Measurements from ENCODE around the gene MDN1. TPM values are rescaled to one million over a fixed set of nuclear protein-coding genes. Genes with fewer than 3 reads are reported as not detected.

MDN1 gene
- total and polyA plus RNA-seq, 2 of the 13 experiments (the other 11 are each of a cell fraction or from before 2014, with no cell fraction given), result 18.8 to 52.9 TPM

- DNase-seq (ENCODE audit: low spot score), result no peak
- ChIA-PET POLR2A (no interaction called here), CTCF (ENCODE audit: low intra/inter-chr PET ratio, low total read pairs) (no interaction called here)
- TF ChIP-seq PLSCR1 (CRISPR knock-in tag; IDR thresholded peaks at IDR 0.05; ENCODE audit: borderline replicate concordance) (no peak), AHDC1 (CRISPR knock-in tag; IDR thresholded peaks at IDR 0.05; ENCODE audit: borderline replicate concordance) (no peak), PAWR (CRISPR knock-in tag; IDR thresholded peaks at IDR 0.05; ENCODE audit: borderline replicate concordance) (no peak), POLR2AphosphoS2 (IDR thresholded peaks at IDR 0.05; ENCODE audit: low read depth, low read length) (no peak), ZSCAN31 (CRISPR knock-in tag; IDR thresholded peaks at IDR 0.05; ENCODE audit: low read depth) (no peak), ZNF354B (CRISPR knock-in tag; IDR thresholded peaks at IDR 0.05) (no peak), ZNF331 (CRISPR knock-in tag; IDR thresholded peaks at IDR 0.05) (no peak), ZNF264 (CRISPR knock-in tag; IDR thresholded peaks at IDR 0.05) (no peak), SALL1 (CRISPR knock-in tag; IDR thresholded peaks at IDR 0.05) (no peak), RARG (CRISPR knock-in tag; IDR thresholded peaks at IDR 0.05; ENCODE audit: low read depth) (no peak), STAG1 (CRISPR knock-in tag; IDR thresholded peaks at IDR 0.05) (no peak), PRDM15 (CRISPR knock-in tag; IDR thresholded peaks at IDR 0.05) (no peak), SNAPC2 (CRISPR knock-in tag; IDR thresholded peaks at IDR 0.05) (no peak), SIN3A (IDR thresholded peaks at IDR 0.05; ENCODE audit: borderline replicate concordance, low read depth, low read length) (no peak)
Measured at GRCh38 chr6:89695667-89696066, 123.9 kb downstream of the MDN1 start.

More at GRCh38 chr6:89695667-89696066, 123.9 kb downstream of the MDN1 start:
- Histone ChIP-seq H3K27me3 (ENCODE audit: control insufficient read depth in 1 of 2, insufficient read depth in 2 of 2, low read length in 2 of 2) (no peaks in the 10 kb centered on the region), H3K27ac (ENCODE audit: extremely low read length, insufficient read depth, low read length) (no peak overlapping the region), H3K4me1 (ENCODE audit: insufficient read depth, low read length) (no peaks in the 10 kb centered on the region), H3K4me2 (ENCODE audit: low read depth, low read length) (no peak overlapping the region), H3K36me3 (replicated peaks in 1 of 2; ENCODE audit: control insufficient read depth in 1 of 2, insufficient read depth in 2 of 2, low read length in 2 of 2) (peaks cover 30 to 80% of the 10 kb centered on the region in 2 experiments), H3K9me3 (ENCODE audit: low read length) (no peaks in the 10 kb centered on the region), H4K20me1 (ENCODE audit: insufficient read depth, low read length) (no peaks in the 10 kb centered on the region), H3K4me3 (replicated peaks in 1 of 3; ENCODE audit: insufficient read depth in 1 of 3, low read depth in 2 of 3, low read length in 3 of 3) (no peak overlapping the region), H2AFZ (ENCODE audit: low read length) (no peak overlapping the region), H3K9ac (ENCODE audit: insufficient read depth, low read depth, low read length) (no peak overlapping the region), H3K79me2 (ENCODE audit: insufficient read depth, low read length) (no peaks in the 10 kb centered on the region)
- 97% methylated on average over 5 of the region's 7 CpGs for WGBS (ENCODE audit: low lambda C conversion rate)
- ATAC-seq (no peak), FAIRE-seq (no peak)
- no TSS peak for BruUV-seq (replicated peaks)
- intact Hi-C loops (cut with micrococcal nuclease; ENCODE audit: unreplicated experiment) (no loop called here), in situ Hi-C loops (cut with HindIII; ENCODE audit: extremely low pct_ligation_motif_present, low pct_unique_long_range_greater_than_20kb) (no loop called here)

Data from HepG2 (cell line).